ENCODE data around the gene ACP5.
A peak's percentile ranks its signal among the peaks of the same experiment; 100 is the strongest.
"Not testable (repeated sequence)": the region's sequence is repeated elsewhere in the genome, so short reads cannot be mapped to it uniquely, and the experiment has no call there.

The ACP5 gene

GRCh38 chr19:11577451-11578257 is at the start of gene ACP5:
ACP5 (minus strand) TSS chr19:11577645; CDS start chr19:11577317, 328 bp downstream.
- no peak for DNase-seq

GRCh38 chr19:11626252-11626651 is 48.8 kb upstream of the ACP5 start:
- DNase-seq = no peak

- no peak for DNase-seq
These were observed 46.6 kb upstream of the ACP5 start for GRCh38 chr19:11624069-11624463.

GRCh38 chr19:11622401-11622800 is 45.0 kb upstream of the ACP5 start:
- not testable (repeated sequence) for DNase-seq

- DNase-seq = no peak
These were observed 43.1 kb upstream of the ACP5 start for GRCh38 chr19:11620553-11620952.

- no peak for DNase-seq
These were observed 40.0 kb upstream of the ACP5 start for GRCh38 chr19:11617180-11618062.

- no peak for DNase-seq
These were observed 35.5 kb upstream of the ACP5 start for GRCh38 chr19:11612816-11613511.

GRCh38 chr19:11611730-11612129 is 34.3 kb upstream of the ACP5 start:
- no peak for DNase-seq

GRCh38 chr19:11606484-11606883 is 29.0 kb upstream of the ACP5 start:
- DNase-seq = no peak

GRCh38 chr19:11599704-11600103 is 22.3 kb upstream of the ACP5 start:
- not testable (repeated sequence) for DNase-seq

- DNase-seq = no peak
These were observed 21.3 kb upstream of the ACP5 start for GRCh38 chr19:11598746-11599145.

- no peak for DNase-seq
These were observed 20.6 kb upstream of the ACP5 start for GRCh38 chr19:11598103-11598483.

GRCh38 chr19:11597202-11598102 is 20.0 kb upstream of the ACP5 start, which contains the start of gene ZNF627:
ZNF627 (plus strand) TSS chr19:11597483; CDS start chr19:11597628, 145 bp downstream.
- DNase-seq = peak; percentile 99

GRCh38 chr19:11596156-11596555 is 18.7 kb upstream of the ACP5 start:
- no peak for DNase-seq

GRCh38 chr19:11594084-11594483 is 16.6 kb upstream of the ACP5 start:
- DNase-seq = no peak

- DNase-seq = no peak
These were observed 10.7 kb upstream of the ACP5 start for GRCh38 chr19:11587975-11588631.

GRCh38 chr19:11587302-11587974 is 10.0 kb upstream of the ACP5 start:
- DNase-seq = peak; percentile 74

GRCh38 chr19:11586331-11586730 is 8.9 kb upstream of the ACP5 start:
- DNase-seq = no peak

- DNase-seq = no peak
These were observed 4.3 kb upstream of the ACP5 start for GRCh38 chr19:11581740-11582139.

- DNase-seq = no peak
These were observed 2.7 kb upstream of the ACP5 start for GRCh38 chr19:11580116-11580515.
